Glutamatergic neuron (in vitro differentiated cells): ENCODE data around the gene SIK2. TPM values are rescaled to one million over a fixed set of nuclear protein-coding genes. Genes with fewer than 3 reads are reported as not detected.
A peak's percentile ranks its signal among the peaks of the same experiment; 100 is the strongest.

Experiments
- DNase-seq: peaks from one replicate; pipeline ENCODE4 v3.0.0; 2022
- H3K27ac Mint-ChIP-seq: one replicate; pipeline ENCODE4 v1.8.0; 2020; ENCODE audit warnings: mild to moderate bottlenecking, mixed read lengths, inconsistent platforms; ENCODE audit not compliant: unreplicated experiment
- H3K27me3 Mint-ChIP-seq: one replicate; pipeline ENCODE4 v1.8.0; 2020; ENCODE audit warnings: mild to moderate bottlenecking, moderate library complexity, mixed read lengths, inconsistent platforms; ENCODE audit not compliant: unreplicated experiment
- H3K36me3 Mint-ChIP-seq: one replicate; pipeline ENCODE4 v1.8.0; 2020; ENCODE audit warnings: mild to moderate bottlenecking, mixed read lengths, inconsistent platforms; ENCODE audit not compliant: unreplicated experiment
- H3K4me1 Mint-ChIP-seq: one replicate; pipeline ENCODE4 v1.8.0; 2020; ENCODE audit warnings: mild to moderate bottlenecking, low read depth, mixed read lengths, inconsistent platforms; ENCODE audit not compliant: unreplicated experiment
- H3K4me3 Mint-ChIP-seq: one replicate; pipeline ENCODE4 v1.8.0; 2020; ENCODE audit warnings: mild to moderate bottlenecking, mixed read lengths, inconsistent platforms; ENCODE audit not compliant: unreplicated experiment
- H3K9me3 Mint-ChIP-seq: one replicate; pipeline ENCODE4 v1.8.0; 2020; ENCODE audit warnings: mild to moderate bottlenecking, moderate library complexity, mixed read lengths, inconsistent platforms; ENCODE audit not compliant: unreplicated experiment
- total RNA-seq: library from RNA; stranded (reverse); fragmentation: NEBNext Ultra II Directional; extraction: Animal tissue kit (Norgen Biotek cat#: 25700); gene quantifications from one replicate; pipeline ENCODE4 v1.2.1, GENCODE V29; 2021; ENCODE audit not compliant: unreplicated experiment
- TF ChIP-seq, protein P1 (sequence below): fragments of 200-600 bp; sonication (generic); IDR thresholded peaks from one replicate; pipeline ENCODE4 v1.5.0; 2021; ENCODE audit not compliant: partially characterized antibody, unreplicated experiment

SIK2 gene
- total RNA-seq, 1 donor from 2014 or later, result 10.1 TPM

DNA sequence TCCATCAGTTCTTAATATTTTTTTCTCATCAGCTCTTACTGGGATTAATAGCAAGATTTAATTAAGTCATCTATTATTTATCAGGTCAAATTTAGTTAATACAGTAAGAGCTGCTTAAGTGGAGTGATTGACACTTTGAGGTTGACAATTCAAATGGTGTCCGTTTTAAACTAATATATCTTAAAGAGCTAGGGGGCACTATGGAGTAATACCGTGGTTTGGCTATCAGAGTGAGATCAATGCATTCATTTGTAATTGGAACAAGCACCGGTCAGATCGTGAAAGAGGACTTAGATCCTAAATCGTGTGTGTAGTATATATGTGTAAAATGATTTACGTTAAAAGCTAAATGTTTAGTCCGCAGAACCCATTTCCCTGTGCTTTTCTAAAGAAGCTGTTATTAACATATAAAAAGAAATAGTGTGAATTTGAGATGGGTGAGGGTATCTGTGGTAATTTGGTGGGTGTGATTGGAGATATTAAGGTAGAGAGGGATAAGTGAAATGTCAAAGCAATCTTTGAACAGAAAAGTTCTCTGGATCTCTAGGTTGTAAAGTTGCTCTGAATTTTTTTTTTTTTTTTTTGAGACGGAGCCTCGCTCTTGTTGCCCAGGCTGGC lies 2.3 kb downstream of the SIK2 start:
- Mint-ChIP-seq H3K4me3 (peak overlapping the region; percentile 57), H3K4me1 (peaks cover 12% of the 10 kb centered on the region), H3K36me3 (peaks cover 4% of the 10 kb centered on the region), H3K27me3 (peaks cover 8% of the 10 kb centered on the region), H3K9me3 (peaks cover 6% of the 10 kb centered on the region), H3K27ac (no peak overlapping the region)
- TF ChIP-seq, protein P1, sequence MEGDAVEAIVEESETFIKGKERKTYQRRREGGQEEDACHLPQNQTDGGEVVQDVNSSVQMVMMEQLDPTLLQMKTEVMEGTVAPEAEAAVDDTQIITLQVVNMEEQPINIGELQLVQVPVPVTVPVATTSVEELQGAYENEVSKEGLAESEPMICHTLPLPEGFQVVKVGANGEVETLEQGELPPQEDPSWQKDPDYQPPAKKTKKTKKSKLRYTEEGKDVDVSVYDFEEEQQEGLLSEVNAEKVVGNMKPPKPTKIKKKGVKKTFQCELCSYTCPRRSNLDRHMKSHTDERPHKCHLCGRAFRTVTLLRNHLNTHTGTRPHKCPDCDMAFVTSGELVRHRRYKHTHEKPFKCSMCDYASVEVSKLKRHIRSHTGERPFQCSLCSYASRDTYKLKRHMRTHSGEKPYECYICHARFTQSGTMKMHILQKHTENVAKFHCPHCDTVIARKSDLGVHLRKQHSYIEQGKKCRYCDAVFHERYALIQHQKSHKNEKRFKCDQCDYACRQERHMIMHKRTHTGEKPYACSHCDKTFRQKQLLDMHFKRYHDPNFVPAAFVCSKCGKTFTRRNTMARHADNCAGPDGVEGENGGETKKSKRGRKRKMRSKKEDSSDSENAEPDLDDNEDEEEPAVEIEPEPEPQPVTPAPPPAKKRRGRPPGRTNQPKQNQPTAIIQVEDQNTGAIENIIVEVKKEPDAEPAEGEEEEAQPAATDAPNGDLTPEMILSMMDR, result peak; percentile 76
- no peak for DNase-seq

DNA sequence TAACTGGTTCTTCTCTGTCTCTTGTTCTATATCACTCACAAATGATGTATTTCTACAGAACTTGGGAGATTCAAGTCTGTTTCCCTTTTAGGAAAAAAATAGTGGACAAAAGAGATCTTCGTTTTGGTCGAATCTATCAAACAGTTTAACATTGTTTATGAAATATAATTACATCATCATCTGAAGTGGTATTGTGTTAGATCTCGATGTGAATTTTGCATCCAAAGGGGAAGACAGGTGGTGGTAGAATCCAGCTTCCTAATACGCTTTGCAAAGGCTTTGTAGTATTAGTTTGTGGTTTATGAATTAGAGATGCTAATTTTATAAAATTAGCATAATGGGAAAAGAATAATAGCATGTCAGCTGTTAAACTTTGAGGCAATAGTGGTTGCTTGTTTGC lies 3.4 kb downstream of the SIK2 start:
- Mint-ChIP-seq H3K27me3 (peaks cover 8% of the 10 kb centered on the region), H3K27ac (no peak overlapping the region), H3K9me3 (peaks cover 6% of the 10 kb centered on the region), H3K4me3 (no peak overlapping the region), H3K4me1 (peaks cover 12% of the 10 kb centered on the region), H3K36me3 (peaks cover 4% of the 10 kb centered on the region)
- TF ChIP-seq, protein P1, result no peak
- DNase-seq, result no peak

DNA sequence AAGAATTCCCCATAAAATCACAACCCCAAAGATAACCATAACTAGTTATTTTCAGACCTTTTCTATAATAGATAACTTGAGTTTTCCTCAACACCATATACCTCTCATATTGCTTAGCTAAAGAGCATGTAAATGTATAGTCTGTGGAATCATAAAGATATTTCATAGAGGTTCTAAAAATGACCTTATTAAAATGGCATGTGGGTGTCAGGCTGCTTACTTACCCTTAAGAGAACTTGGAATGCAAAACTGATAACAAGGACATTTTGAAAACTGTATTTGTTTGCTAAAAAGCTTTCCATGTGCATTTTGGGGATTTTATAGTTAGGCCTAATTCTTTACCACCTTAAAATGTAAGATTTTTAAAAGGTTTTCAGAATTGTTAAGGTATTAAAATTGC lies 4.7 kb downstream of the SIK2 start:
- Mint-ChIP-seq H3K9me3 (peaks cover 6% of the 10 kb centered on the region), H3K4me1 (peaks cover 12% of the 10 kb centered on the region), H3K27me3 (peaks cover 6% of the 10 kb centered on the region), H3K27ac (no peak overlapping the region), H3K36me3 (peaks cover 4% of the 10 kb centered on the region), H3K4me3 (no peak overlapping the region)
- no peak for DNase-seq
- TF ChIP-seq, protein P1, result no peak

DNA sequence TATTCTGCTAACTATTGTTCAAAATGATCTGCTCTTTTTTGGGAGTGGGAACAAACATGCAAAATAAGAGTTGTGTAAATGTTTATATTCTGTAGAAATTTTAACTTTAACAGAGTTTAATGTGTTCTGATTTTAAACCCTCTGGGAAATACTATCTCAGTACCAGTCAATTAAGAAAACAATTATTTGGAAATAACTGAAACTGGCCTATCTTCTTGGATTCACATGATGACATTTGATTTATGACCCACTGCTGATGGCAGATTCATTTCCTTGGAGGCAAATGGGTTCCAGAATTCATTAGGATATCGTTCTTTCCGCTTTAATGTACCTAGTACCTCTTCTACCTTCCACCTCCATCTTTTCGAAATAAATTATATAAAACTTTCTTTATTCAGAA lies 5.5 kb downstream of the SIK2 start:
- H3K27me3 Mint-ChIP-seq, result peaks cover 6% of the 10 kb centered on the region
- H3K4me3 Mint-ChIP-seq, result no peak overlapping the region
- H3K27ac Mint-ChIP-seq, result no peak overlapping the region
- DNase-seq, result no peak
- TF ChIP-seq, protein P1, result no peak
- H3K36me3 Mint-ChIP-seq, result peaks cover 4% of the 10 kb centered on the region
- H3K4me1 Mint-ChIP-seq, result peaks cover 12% of the 10 kb centered on the region
- H3K9me3 Mint-ChIP-seq, result peaks cover 6% of the 10 kb centered on the region

DNA sequence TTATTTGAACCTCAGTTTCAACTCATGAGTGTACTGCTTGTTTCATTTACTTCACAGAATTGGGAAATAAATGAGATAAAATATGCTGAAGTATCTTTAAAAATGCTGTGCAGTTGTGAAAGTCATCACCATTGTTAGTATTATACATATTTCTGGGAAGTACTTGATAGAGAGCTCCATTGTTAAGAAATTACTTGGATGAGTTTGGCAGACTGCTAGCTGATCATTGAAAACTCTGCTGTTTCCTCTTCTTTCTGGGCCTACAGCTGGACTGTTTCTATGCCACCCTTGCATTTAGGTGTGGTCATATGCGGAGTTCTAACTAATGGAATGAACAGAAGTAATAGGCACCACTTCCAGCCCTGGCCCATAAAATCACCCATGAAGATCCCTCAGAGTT lies 10.0 kb downstream of the SIK2 start:
- Mint-ChIP-seq H3K9me3 (no peaks in the 10 kb centered on the region), H3K4me1 (no peaks in the 10 kb centered on the region), H3K36me3 (no peaks in the 10 kb centered on the region), H3K27me3 (no peaks in the 10 kb centered on the region), H3K27ac (no peak overlapping the region), H3K4me3 (no peak overlapping the region)
- TF ChIP-seq, protein P1, result no peak
- no peak for DNase-seq
